ENCODE data around the gene TNPO3.
"Not testable (repeated sequence)": the region's sequence is repeated elsewhere in the genome, so short reads cannot be mapped to it uniquely, and the experiment has no call there.

Gene TNPO3

DNA sequence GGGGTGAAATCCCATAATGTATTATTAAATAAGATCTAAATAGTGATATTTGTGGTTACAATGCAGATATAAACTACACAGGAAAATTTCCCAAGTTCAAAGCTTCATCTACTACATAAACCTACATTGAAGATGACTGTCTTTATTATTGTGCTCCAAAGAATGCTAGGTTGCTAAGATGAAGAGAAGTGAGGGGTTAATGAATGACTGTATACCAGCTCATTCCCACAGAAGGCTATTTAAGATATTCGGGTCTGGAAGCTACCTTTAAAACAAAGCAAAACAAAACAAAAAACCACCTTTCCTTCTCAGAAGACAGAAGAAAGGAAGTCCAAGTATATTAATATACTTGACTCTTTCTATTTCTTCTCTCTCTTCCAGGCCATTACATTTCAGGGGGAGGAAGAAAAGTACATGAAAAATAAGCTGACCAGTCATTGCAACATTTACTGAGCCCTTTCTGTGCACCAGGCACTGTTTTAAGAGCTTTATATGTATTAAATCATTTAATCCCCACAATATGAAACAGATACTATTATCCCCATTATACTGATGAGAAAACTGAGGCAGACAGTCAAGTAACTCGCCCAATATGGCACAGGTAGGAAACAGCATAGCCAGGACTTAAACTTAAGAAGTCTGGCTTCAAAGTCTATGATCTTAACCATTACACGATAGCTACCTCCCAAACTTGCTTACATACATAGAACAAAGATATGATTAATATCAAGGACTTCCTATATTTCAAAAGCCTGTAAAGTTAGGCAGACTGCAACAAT lies 48.1 kb downstream of the TNPO3 start:
- no peak overlapping the region for H3K27ac ChIP-seq (replicated peaks; ENCODE audit: low read length)
- H2BK15ac ChIP-seq (ENCODE audit: low read length) = no peak overlapping the region
- no peak overlapping the region for H2BK120ac ChIP-seq (ENCODE audit: low read depth, low read length)
- H2AFZ ChIP-seq (ENCODE audit: low read length) = no peak overlapping the region
- H4K91ac ChIP-seq (ENCODE audit: low read depth, low read length, poor library complexity) = no peak overlapping the region
- no CpG with 5 or more reads among the region's 3 CpGs for WGBS, 2 donors (ENCODE audit: extremely low coverage in 2 of 2, insufficient read length in 2 of 2, insufficient replicate concordance in 1 of 2)
- H2AK5ac ChIP-seq (ENCODE audit: low read depth, low read length) = no peak overlapping the region
- H3K4ac ChIP-seq (ENCODE audit: low read length) = no peak overlapping the region
- H3K4me3 ChIP-seq (ENCODE audit: low read length in 2 of 2) = no peak overlapping the region
- H3K9me3 ChIP-seq (replicated peaks in 1 of 2; ENCODE audit: control insufficient read depth in 2 of 2, insufficient read depth in 1 of 2, low read depth in 1 of 2, low read length in 2 of 2) = no peaks in the 10 kb centered on the region
- H3K23ac ChIP-seq (ENCODE audit: low read depth, low read length, poor library complexity) = no peak overlapping the region
- H3K4me2 ChIP-seq (ENCODE audit: insufficient read depth, low read length, poor library complexity, severe bottlenecking) = no peak overlapping the region
- DNase-seq (ENCODE audit: low spot score) = no peak
- H3K36me3 ChIP-seq (replicated peaks in 1 of 2; ENCODE audit: control insufficient read depth in 2 of 2, insufficient read depth in 2 of 2, low read length in 2 of 2) = peaks cover 5 to 89% of the 10 kb centered on the region in 2 donors
- no peak overlapping the region for H3K14ac ChIP-seq (ENCODE audit: low read length)
- H3K79me1 ChIP-seq (ENCODE audit: low read depth, low read length) = no peaks in the 10 kb centered on the region
- no peaks in the 10 kb centered on the region for H3K4me1 ChIP-seq (ENCODE audit: control insufficient read depth in 2 of 2, insufficient read depth in 1 of 2, low read depth in 1 of 2, low read length in 2 of 2)
- no peak overlapping the region for H2BK5ac ChIP-seq (ENCODE audit: low read length)
- no peak overlapping the region for H3K18ac ChIP-seq (ENCODE audit: low read length)
- H4K8ac ChIP-seq (ENCODE audit: low read depth, low read length) = no peak overlapping the region
- no peak overlapping the region for H3K9ac ChIP-seq (ENCODE audit: low read depth, low read length, poor library complexity)
- no peaks in the 10 kb centered on the region for H3K27me3 ChIP-seq (ENCODE audit: control insufficient read depth in 3 of 3, insufficient read depth in 3 of 3, low read depth in 1 of 3, low read length in 3 of 3)
- H2BK12ac ChIP-seq (ENCODE audit: low read length) = no peak overlapping the region

DNA sequence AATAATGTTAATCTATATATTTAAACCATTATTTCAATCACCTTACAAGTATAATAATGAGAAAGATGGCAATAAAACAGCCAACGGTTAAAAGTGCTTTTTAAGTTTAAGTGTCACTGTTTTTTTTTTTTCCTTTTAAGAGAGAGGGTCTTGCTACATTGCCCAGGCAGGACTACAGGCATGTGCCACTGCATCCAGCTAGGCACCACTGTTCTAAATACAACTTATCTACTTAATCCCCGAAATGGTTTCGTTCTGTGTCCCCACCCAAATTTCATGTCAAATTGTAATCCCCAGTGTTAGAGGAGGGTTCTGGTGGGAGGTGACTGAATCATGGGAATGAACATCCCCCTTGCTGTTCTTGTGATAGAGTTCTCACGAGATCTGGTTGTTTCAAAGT lies 49.7 kb downstream of the TNPO3 start:
- H3K36me3 ChIP-seq (replicated peaks in 1 of 2; ENCODE audit: control insufficient read depth in 2 of 2, insufficient read depth in 2 of 2, low read length in 2 of 2) = peaks cover 10 to 90% of the 10 kb centered on the region in 2 donors
- no peak for DNase-seq (ENCODE audit: low spot score)

DNA sequence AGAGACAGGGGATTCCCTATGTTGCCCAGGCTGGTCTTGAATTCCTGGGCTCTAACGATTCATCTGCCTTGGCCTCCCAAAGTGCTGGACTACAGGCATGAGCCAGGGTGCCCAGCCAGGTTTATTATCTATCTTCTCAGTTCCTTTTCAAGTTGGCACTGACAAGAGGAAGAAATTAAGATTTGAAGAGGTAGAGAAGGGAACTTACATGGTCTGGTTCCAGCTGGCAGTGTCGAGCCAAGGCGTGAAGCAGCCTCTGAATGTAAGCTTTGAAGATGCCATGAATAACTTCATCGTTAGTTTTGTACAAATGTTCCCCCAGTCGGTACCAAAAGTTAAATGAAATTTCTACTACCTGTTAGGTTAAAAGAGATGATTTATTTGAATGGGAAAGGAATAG lies 57.7 kb downstream of the TNPO3 start:
- H4K91ac ChIP-seq (ENCODE audit: low read depth, low read length, poor library complexity) = no peak overlapping the region
- no peak overlapping the region for H3K4me3 ChIP-seq (ENCODE audit: low read length in 2 of 2)
- no peak overlapping the region for H3K9ac ChIP-seq (ENCODE audit: low read depth, low read length, poor library complexity)
- DNase-seq (ENCODE audit: low spot score) = no peak
- no peak overlapping the region for H3K4ac ChIP-seq (ENCODE audit: low read length)
- H2BK5ac ChIP-seq (ENCODE audit: low read length) = no peak overlapping the region
- no peak overlapping the region for H3K18ac ChIP-seq (ENCODE audit: low read length)
- no peak overlapping the region for H3K23ac ChIP-seq (ENCODE audit: low read depth, low read length, poor library complexity)
- no peaks in the 10 kb centered on the region for H3K79me1 ChIP-seq (ENCODE audit: low read depth, low read length)
- H3K14ac ChIP-seq (ENCODE audit: low read length) = no peak overlapping the region
- no peak overlapping the region for H4K8ac ChIP-seq (ENCODE audit: low read depth, low read length)
- H3K9me3 ChIP-seq (replicated peaks in 1 of 2; ENCODE audit: control insufficient read depth in 2 of 2, insufficient read depth in 1 of 2, low read depth in 1 of 2, low read length in 2 of 2) = no peaks in the 10 kb centered on the region
- H2BK12ac ChIP-seq (ENCODE audit: low read length) = no peak overlapping the region
- H3K27ac ChIP-seq (replicated peaks; ENCODE audit: low read length) = no peak overlapping the region
- H3K36me3 ChIP-seq (replicated peaks in 1 of 2; ENCODE audit: control insufficient read depth in 2 of 2, insufficient read depth in 2 of 2, low read length in 2 of 2) = peaks cover 15 to 97% of the 10 kb centered on the region in 2 donors
- H2AFZ ChIP-seq (ENCODE audit: low read length) = no peak overlapping the region
- no peaks in the 10 kb centered on the region for H3K4me1 ChIP-seq (ENCODE audit: control insufficient read depth in 2 of 2, insufficient read depth in 1 of 2, low read depth in 1 of 2, low read length in 2 of 2)
- H2BK15ac ChIP-seq (ENCODE audit: low read length) = no peak overlapping the region
- no CpG with 5 or more reads among the region's 5 CpGs for WGBS, 2 donors (ENCODE audit: extremely low coverage in 2 of 2, insufficient read length in 2 of 2, insufficient replicate concordance in 1 of 2)
- H2AK5ac ChIP-seq (ENCODE audit: low read depth, low read length) = no peak overlapping the region
- no peak overlapping the region for H2BK120ac ChIP-seq (ENCODE audit: low read depth, low read length)
- no peak overlapping the region for H3K4me2 ChIP-seq (ENCODE audit: insufficient read depth, low read length, poor library complexity, severe bottlenecking)
- no peaks in the 10 kb centered on the region for H3K27me3 ChIP-seq (ENCODE audit: control insufficient read depth in 3 of 3, insufficient read depth in 3 of 3, low read depth in 1 of 3, low read length in 3 of 3)

More for the DNA sequence above, 49.7 kb downstream of the TNPO3 start:
- Histone ChIP-seq H3K4ac (ENCODE audit: low read length) (no peak overlapping the region), H3K4me1 (ENCODE audit: control insufficient read depth in 2 of 2, insufficient read depth in 1 of 2, low read depth in 1 of 2, low read length in 2 of 2) (no peaks in the 10 kb centered on the region), H3K4me2 (ENCODE audit: insufficient read depth, low read length, poor library complexity, severe bottlenecking) (no peak overlapping the region), H2BK120ac (ENCODE audit: low read depth, low read length) (no peak overlapping the region), H3K27me3 (ENCODE audit: control insufficient read depth in 3 of 3, insufficient read depth in 3 of 3, low read depth in 1 of 3, low read length in 3 of 3) (no peaks in the 10 kb centered on the region), H2BK12ac (ENCODE audit: low read length) (no peak overlapping the region), H4K8ac (ENCODE audit: low read depth, low read length) (no peak overlapping the region), H3K18ac (ENCODE audit: low read length) (no peak overlapping the region), H3K27ac (replicated peaks; ENCODE audit: low read length) (no peak overlapping the region), H3K14ac (ENCODE audit: low read length) (no peak overlapping the region), H3K79me1 (ENCODE audit: low read depth, low read length) (no peaks in the 10 kb centered on the region), H3K9me3 (replicated peaks in 1 of 2; ENCODE audit: control insufficient read depth in 2 of 2, insufficient read depth in 1 of 2, low read depth in 1 of 2, low read length in 2 of 2) (no peaks in the 10 kb centered on the region), H3K9ac (ENCODE audit: low read depth, low read length, poor library complexity) (no peak overlapping the region), H2AK5ac (ENCODE audit: low read depth, low read length) (no peak overlapping the region), H2BK5ac (ENCODE audit: low read length) (no peak overlapping the region), H3K23ac (ENCODE audit: low read depth, low read length, poor library complexity) (no peak overlapping the region), H2AFZ (ENCODE audit: low read length) (no peak overlapping the region), H4K91ac (ENCODE audit: low read depth, low read length, poor library complexity) (no peak overlapping the region), H3K4me3 (ENCODE audit: low read length in 2 of 2) (no peak overlapping the region), H2BK15ac (ENCODE audit: low read length) (no peak overlapping the region)
- no CpG with 5 or more reads among the region's 4 CpGs for WGBS, 2 donors (ENCODE audit: extremely low coverage in 2 of 2, insufficient read length in 2 of 2, insufficient replicate concordance in 1 of 2)

DNA sequence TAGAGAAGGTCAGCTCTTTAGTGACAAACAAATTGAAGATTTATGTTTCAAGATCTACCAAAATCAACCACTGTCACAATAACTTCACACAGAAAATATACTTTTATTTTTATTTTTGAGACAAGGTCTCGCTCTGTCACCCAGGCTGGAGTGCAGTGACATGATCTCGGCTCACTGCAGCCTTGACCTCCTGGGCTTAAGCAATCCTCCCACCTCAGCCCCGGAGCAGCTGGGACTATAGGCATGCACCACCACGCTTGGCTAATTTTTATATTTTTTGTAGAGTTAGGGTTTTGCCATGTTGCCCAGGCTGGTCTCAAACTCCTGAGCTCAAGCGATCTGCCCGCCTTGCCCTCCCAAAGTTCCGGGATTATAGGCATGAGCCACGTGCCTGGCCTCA lies 60.4 kb downstream of the TNPO3 start:
- not testable (repeated sequence) for DNase-seq (ENCODE audit: low spot score); H2BK5ac ChIP-seq (ENCODE audit: low read length); H3K23ac ChIP-seq (ENCODE audit: low read depth, low read length, poor library complexity); H3K9ac ChIP-seq (ENCODE audit: low read depth, low read length, poor library complexity); H3K4me2 ChIP-seq (ENCODE audit: insufficient read depth, low read length, poor library complexity, severe bottlenecking); H4K91ac ChIP-seq (ENCODE audit: low read depth, low read length, poor library complexity); H3K79me1 ChIP-seq (ENCODE audit: low read depth, low read length); H3K4me1 ChIP-seq (ENCODE audit: control insufficient read depth in 2 of 2, insufficient read depth in 1 of 2, low read depth in 1 of 2, low read length in 2 of 2); H3K14ac ChIP-seq (ENCODE audit: low read length); H3K9me3 ChIP-seq (replicated peaks in 1 of 2; ENCODE audit: control insufficient read depth in 2 of 2, insufficient read depth in 1 of 2, low read depth in 1 of 2, low read length in 2 of 2); H2BK120ac ChIP-seq (ENCODE audit: low read depth, low read length); H3K27me3 ChIP-seq (ENCODE audit: control insufficient read depth in 3 of 3, insufficient read depth in 3 of 3, low read depth in 1 of 3, low read length in 3 of 3); H2BK12ac ChIP-seq (ENCODE audit: low read length); H3K4ac ChIP-seq (ENCODE audit: low read length); H3K27ac ChIP-seq (replicated peaks; ENCODE audit: low read length); H4K8ac ChIP-seq (ENCODE audit: low read depth, low read length); H2AFZ ChIP-seq (ENCODE audit: low read length); H3K4me3 ChIP-seq (ENCODE audit: low read length in 2 of 2); H2BK15ac ChIP-seq (ENCODE audit: low read length); H2AK5ac ChIP-seq (ENCODE audit: low read depth, low read length); H3K18ac ChIP-seq (ENCODE audit: low read length)
- WGBS, 2 donors (ENCODE audit: extremely low coverage in 2 of 2, insufficient read length in 2 of 2, insufficient replicate concordance in 1 of 2) = no CpG with 5 or more reads among the region's 8 CpGs
- peaks cover 12 to 97% of the 10 kb centered on the region in 2 donors for H3K36me3 ChIP-seq (replicated peaks in 1 of 2; ENCODE audit: control insufficient read depth in 2 of 2, insufficient read depth in 2 of 2, low read length in 2 of 2)

All from neuronal stem cell (in vitro differentiated cells).